IMR-90 (cell line): ENCODE results near the gene BEND3. TPM values are rescaled to one million over a fixed set of nuclear protein-coding genes. Genes with fewer than 3 reads are reported as not detected.
A peak's percentile ranks its signal among the peaks of the same experiment; 100 is the strongest.

Experiments
- ATAC-seq: fragments of 200-7000 bp; cut with Tn5 transposase; 2 replicates; pipeline ENCODE4 v1.9.1; 2020; ENCODE audit warnings: low read depth, mild to moderate bottlenecking, moderate library complexity
- BruUV-seq: library from RNA; stranded (reverse); fragments of 400-500 nt; replicated peaks from 2 replicates; lab custom pipeline; 2021; lab: Mats Ljungman, UMichigan
- CTCF ChIA-PET: fragments of 300-600 bp; formaldehyde crosslinking; extraction: SDS; loops from one replicate; lab custom pipeline; 2021; ENCODE audit warnings: antibody characterized with exemption; lab: Yijun Ruan, JAX
- POLR2A ChIA-PET: fragments of 300-600 bp; sonication (Branson Sonifier 250); formaldehyde crosslinking; loops from one replicate; lab custom pipeline; 2022; ENCODE audit warnings: antibody characterized with exemption; ENCODE audit not compliant: unreplicated experiment; lab: Charles Lee
- DNase-seq: peaks from one replicate; pipeline ENCODE4 v3.0.0; 2013
- H2AFZ ChIP-seq: replicated peaks from 2 replicates; pipeline ENCODE3; 2013; ENCODE audit warnings: low read length, mild to moderate bottlenecking; ENCODE audit not compliant: poor library complexity
- H2AK5ac ChIP-seq: 2 replicates; pipeline ENCODE4 v1.6.1; 2013; ENCODE audit warnings: low read depth, low read length, inconsistent platforms
- H2AK9ac ChIP-seq: replicated peaks from 2 replicates; pipeline ENCODE3; 2013; ENCODE audit warnings: mild to moderate bottlenecking, low read depth, low read length, moderate library complexity; ENCODE audit not compliant: poor library complexity
- H2BK120ac ChIP-seq: 2 replicates; pipeline ENCODE4 v1.6.1; 2013; ENCODE audit warnings: low read depth, low read length, inconsistent platforms
- H2BK15ac ChIP-seq: 3 replicates; pipeline ENCODE4 v1.6.1; 2013; ENCODE audit warnings: low read depth, low read length, inconsistent platforms
- H2BK20ac ChIP-seq: 2 replicates; pipeline ENCODE4 v1.6.1; 2013; ENCODE audit warnings: low read depth, mild to moderate bottlenecking, inconsistent platforms, low read length, moderate library complexity
- H2BK5ac ChIP-seq: 2 replicates; pipeline ENCODE4 v1.6.1; 2013; ENCODE audit warnings: mild to moderate bottlenecking, low read depth, low read length, inconsistent platforms; ENCODE audit not compliant: poor library complexity, severe bottlenecking
- H3K14ac ChIP-seq: replicated peaks from 2 replicates; pipeline ENCODE4 v1.6.1; 2013; ENCODE audit warnings: low read depth, low read length, inconsistent platforms
- H3K18ac ChIP-seq: 2 replicates; pipeline ENCODE4 v1.6.1; 2013; ENCODE audit warnings: low read depth, low read length, control low read depth
- H3K23ac ChIP-seq: 2 replicates; pipeline ENCODE4 v1.6.1; 2013; ENCODE audit warnings: low read depth, low read length, inconsistent platforms
- H3K27ac ChIP-seq: 2 replicates; pipeline ENCODE4 v1.5.1; 2013; ENCODE audit warnings: mild to moderate bottlenecking, control low read depth, low read length; ENCODE audit not compliant: insufficient read depth
- H3K27me3 ChIP-seq: 2 replicates; pipeline ENCODE4 v1.6.1; 2013; ENCODE audit warnings: low read length; ENCODE audit not compliant: control insufficient read depth, insufficient read depth
- H3K36me3 ChIP-seq: 2 replicates; pipeline ENCODE4 v1.6.1; 2013; ENCODE audit warnings: low read length, mixed read lengths; ENCODE audit not compliant: control insufficient read depth, insufficient read depth
- H3K4ac ChIP-seq: 2 replicates; pipeline ENCODE4 v1.6.1; 2013; ENCODE audit warnings: low read depth, low read length, inconsistent platforms
- H3K4me1 ChIP-seq: 2 replicates; pipeline ENCODE4 v1.6.1; 2013; ENCODE audit warnings: low read length, mixed read lengths; ENCODE audit not compliant: control insufficient read depth, insufficient read depth
- H3K4me2 ChIP-seq: 2 replicates; pipeline ENCODE4 v1.6.1; 2013; ENCODE audit warnings: low read depth, mild to moderate bottlenecking, control low read depth, low read length, moderate library complexity
- H3K4me3 ChIP-seq: 2 replicates; pipeline ENCODE4 v1.5.1; 2013; ENCODE audit warnings: low read depth, mild to moderate bottlenecking, control low read depth, low read length, moderate library complexity; ENCODE audit not compliant: insufficient read depth
- H3K56ac ChIP-seq: 2 replicates; pipeline ENCODE4 v1.6.1; 2013; ENCODE audit warnings: low read length, inconsistent platforms; ENCODE audit not compliant: insufficient read depth; ENCODE audit errors: extremely low read depth
- H3K79me1 ChIP-seq, 2 experiments: 2 replicates each; pipeline ENCODE4 v1.6.1; 2013; ENCODE audit warnings: low read length in 2 of 2, inconsistent platforms in 1 of 2, low read depth in 1 of 2
- H3K9ac ChIP-seq: 2 replicates; pipeline ENCODE4 v1.6.1; 2013; ENCODE audit warnings: low read depth, low read length, control low read depth
- H3K9me1 ChIP-seq: 2 replicates; pipeline ENCODE4 v1.6.1; 2013; ENCODE audit warnings: low read length, inconsistent platforms; ENCODE audit not compliant: insufficient read depth
- H3K9me3 ChIP-seq: 2 replicates; pipeline ENCODE4 v1.6.1; 2013; ENCODE audit warnings: low read length; ENCODE audit not compliant: control insufficient read depth, insufficient read depth
- H4K20me1 ChIP-seq: 2 replicates; pipeline ENCODE4 v1.6.1; 2013; ENCODE audit warnings: low read length, inconsistent platforms; ENCODE audit not compliant: insufficient read depth
- H4K5ac ChIP-seq: 2 replicates; pipeline ENCODE4 v1.6.1; 2013; ENCODE audit warnings: mild to moderate bottlenecking, low read depth, low read length, control low read depth
- H4K8ac ChIP-seq, 2 experiments: 2 replicates each; pipeline ENCODE4 v1.6.1; 2013; ENCODE audit warnings: low read depth in 2 of 2, low read length in 2 of 2, control low read depth in 1 of 2, inconsistent platforms in 1 of 2
- H4K91ac ChIP-seq: 2 replicates; pipeline ENCODE4 v1.6.1; 2013; ENCODE audit warnings: low read depth, low read length, inconsistent platforms; ENCODE audit not compliant: insufficient read depth
- CEBPB ChIP-seq: IDR thresholded peaks from 2 replicates; pipeline ENCODE4 v1.6.1; 2012; ENCODE audit warnings: low read depth, low read length, improper control_type of control experiment
- CHD1 ChIP-seq: IDR thresholded peaks from 2 replicates; pipeline ENCODE4 v1.6.1; 2012; ENCODE audit warnings: low read depth, low read length, improper control_type of control experiment
- MAZ ChIP-seq: IDR thresholded peaks from 2 replicates; pipeline ENCODE4 v1.6.1; 2012; ENCODE audit warnings: low read depth, mild to moderate bottlenecking, low read length, improper control_type of control experiment, moderate library complexity, borderline replicate concordance
- MXI1 ChIP-seq: IDR thresholded peaks from 2 replicates; pipeline ENCODE4 v1.6.1; 2012; ENCODE audit warnings: low read depth, mild to moderate bottlenecking, low read length, moderate library complexity, borderline replicate concordance
- POLR2A ChIP-seq: IDR thresholded peaks from 2 replicates; pipeline ENCODE4 v1.6.1; 2012; ENCODE audit warnings: mild to moderate bottlenecking, low read depth, low read length
- RCOR1 ChIP-seq: IDR thresholded peaks from 2 replicates; pipeline ENCODE4 v1.6.1; 2012; ENCODE audit warnings: mild to moderate bottlenecking, low read length, improper control_type of control experiment; ENCODE audit not compliant: insufficient replicate concordance
- RFX5 ChIP-seq: IDR thresholded peaks from 2 replicates; pipeline ENCODE4 v1.8.0; 2012; ENCODE audit warnings: low read depth, mild to moderate bottlenecking, low read length, moderate library complexity
- SMC3 ChIP-seq: fragments of 150-350 bp; IDR thresholded peaks from 2 replicates; pipeline ENCODE4 v1.6.1; 2016; ENCODE audit warnings: low read depth, mild to moderate bottlenecking, antibody characterized with exemption, low read length, moderate library complexity
- WGBS, 2 experiments: methylation state at CpG; one replicate each; pipeline versions ENCODE4 v1.1.5 to v1.1.7; 2013; ENCODE audit warnings: missing lambda C conversion rate in 2 of 2; ENCODE audit not compliant: insufficient read length in 1 of 2; ENCODE audit errors: extremely low coverage in 2 of 2; 5-methylcytosine and 5-hydroxymethylcytosine counted together
- dilution Hi-C: fragments of 300-500 bp; cut with HindIII; formaldehyde crosslinking; loops from one replicate; pipeline ENCODE4 v1.14.3; 2018; ENCODE audit warnings: low sequenced_read_pairs; ENCODE audit not compliant: unreplicated experiment
- in situ Hi-C: fragments of 300-500 bp; cut with MboI; formaldehyde crosslinking; loops from 3 replicates; pipeline ENCODE4 v1.14.3; 2019; ENCODE audit warnings: low sequenced_read_pairs, inconsistent platforms, mixed read lengths
- intact Hi-C: fragments of 100-400 bp; cut with micrococcal nuclease; formaldehyde crosslinking; loops from 2 replicates; pipeline ENCODE4 v1.10.0; 2022
- polyA plus RNA-seq, 3 experiments: library from polyadenylated mRNA; depleted of rRNA; stranded (reverse); fragments of >200 nt; gene quantifications; 2 replicates each; pipeline ENCODE4 v1.2.3, GENCODE V29; 2012; ENCODE audit warnings: low replicate concordance in 1 of 3
- total RNA-seq: library from RNA; depleted of rRNA; stranded (reverse); fragments of >200 nt; gene quantifications from 2 replicates; pipeline ENCODE4 v1.2.3, GENCODE V29; 2012

The BEND3 gene
- total and polyA plus RNA-seq, 2 of the 4 experiments (the other 2 are of a cell fraction): 1.2 to 1.8 TPM

DNA sequence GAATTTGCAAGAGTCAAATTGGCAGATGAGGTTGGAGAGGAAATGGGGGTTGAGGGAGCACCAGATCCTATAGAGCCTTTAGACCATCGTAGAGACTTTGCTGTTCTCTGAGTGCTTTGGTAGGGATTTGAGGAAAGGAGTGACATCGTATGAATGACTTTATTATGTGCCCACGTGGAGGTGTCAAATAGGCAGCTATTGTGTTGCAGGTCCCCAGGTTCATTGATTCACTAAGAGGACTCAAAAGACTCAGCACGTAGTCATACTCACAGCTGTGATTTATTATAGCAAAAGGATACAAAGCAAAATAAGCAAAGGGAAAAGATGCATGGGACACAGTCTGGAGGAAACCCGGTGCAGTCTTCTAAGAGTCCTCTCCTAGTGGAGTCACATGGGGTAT, 85.2 kb downstream of the BEND3 start:
- Histone ChIP-seq H3K4me1 (peaks cover 4% of the 10 kb centered on the region), H3K9me1 (peaks cover 8% of the 10 kb centered on the region; the same call in 1 of the 2 replicates), H4K8ac (no peak overlapping the region), H3K79me1 (peaks cover 23 to 43% of the 10 kb centered on the region in 2 experiments), H2BK20ac (no peak overlapping the region), H3K56ac (no peak overlapping the region), H4K20me1 (peaks cover 4% of the 10 kb centered on the region), H3K4ac (no peak overlapping the region), H3K27ac (no peak overlapping the region), H4K91ac (no peak overlapping the region), H3K18ac (no peak overlapping the region), H2AK9ac (no peak overlapping the region), H3K9ac (no peak overlapping the region), H2AK5ac (no peak overlapping the region), H3K14ac (no peak overlapping the region), H3K9me3 (no peaks in the 10 kb centered on the region), H2BK15ac (no peak overlapping the region), H2AFZ (no peak overlapping the region), H3K27me3 (no peaks in the 10 kb centered on the region), H3K23ac (no peak overlapping the region), H2BK120ac (no peak overlapping the region), H3K4me3 (no peak overlapping the region), H4K5ac (no peak overlapping the region), H2BK5ac (no peak overlapping the region), H3K4me2 (no peak overlapping the region), H3K36me3 (no peaks in the 10 kb centered on the region)
- ATAC-seq: no peak
- TF ChIP-seq MAZ (no peak), SMC3 (no peak), POLR2A (no peak), RCOR1 (no peak), MXI1 (no peak), CEBPB (no peak), RFX5 (no peak), CHD1 (no peak)
- ChIA-PET CTCF (interaction anchor here (1.1 kb wide), 1 partner anchor 9 kb away, joined by 3 read pairs; no protein-coding TSS in a partner anchor), POLR2A (interaction anchor here (0.5 kb wide), 1 partner anchor 393 kb away, joined by 3 read pairs; no protein-coding TSS in a partner anchor)
- in situ Hi-C loops (no loop called here), intact Hi-C loops (no loop called here), dilution Hi-C loops (no loop called here)
- BruUV-seq: no TSS peak
- 71% methylated on average over 2 of the region's 5 CpGs; no CpG with 5 or more reads in 1 of the 2 experiments for WGBS, 2 experiments
- DNase-seq: peak; percentile 34
